Measurements from ENCODE around the gene MYLK2.
A peak's percentile ranks its signal among the peaks of the same experiment; 100 is the strongest.

Gene MYLK2

DNA sequence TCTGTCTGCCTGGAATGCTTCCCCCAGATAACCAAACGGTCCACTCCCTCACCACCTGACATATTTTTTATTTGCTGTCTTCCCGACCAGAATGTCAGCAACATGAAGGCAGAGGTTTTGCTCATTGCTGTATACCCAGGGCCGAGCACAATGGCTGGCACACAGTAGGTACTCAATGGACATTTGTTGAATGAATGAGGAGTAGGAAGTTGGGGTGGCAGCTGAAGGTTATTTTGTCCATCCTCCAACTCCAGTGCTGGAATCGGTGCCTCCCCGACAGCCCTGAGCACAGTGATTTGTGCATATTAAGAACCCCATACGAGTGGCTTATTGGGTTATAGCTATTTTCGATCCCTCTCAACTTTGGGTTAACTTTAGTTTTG is 40.8 kb downstream of the MYLK2 start:
- peaks cover 37% of the 10 kb centered on the region for H3K27me3 ChIP-seq (ENCODE audit: low read depth, low read length)
- peak overlapping the region; percentile 98 for H3K4me2 ChIP-seq (ENCODE audit: low read length)
- no peaks in the 10 kb centered on the region for H3K9me3 ChIP-seq (ENCODE audit: insufficient read depth, low read length)

GRCh38 chr20:31860390-31861134 is 41.4 kb downstream of the MYLK2 start:
- peaks cover 35% of the 10 kb centered on the region for H3K27me3 ChIP-seq (ENCODE audit: low read depth, low read length)
- H3K36me3 ChIP-seq (replicated peaks; ENCODE audit: low read depth, low read length), result peaks cover 31% of the 10 kb centered on the region
- H2AFZ ChIP-seq (ENCODE audit: low read depth, low read length), result no peak overlapping the region
- H3K4me2 ChIP-seq (ENCODE audit: low read length), result peak overlapping the region; percentile 98
- no peaks in the 10 kb centered on the region for H3K9me3 ChIP-seq (ENCODE audit: insufficient read depth, low read length)
- H3K4me3 ChIP-seq (ENCODE audit: low read length), result peak overlapping the region; percentile 81
- H3K9ac ChIP-seq (ENCODE audit: low read length), result peak overlapping the region; percentile 56
- TF ChIP-seq, protein P1, sequence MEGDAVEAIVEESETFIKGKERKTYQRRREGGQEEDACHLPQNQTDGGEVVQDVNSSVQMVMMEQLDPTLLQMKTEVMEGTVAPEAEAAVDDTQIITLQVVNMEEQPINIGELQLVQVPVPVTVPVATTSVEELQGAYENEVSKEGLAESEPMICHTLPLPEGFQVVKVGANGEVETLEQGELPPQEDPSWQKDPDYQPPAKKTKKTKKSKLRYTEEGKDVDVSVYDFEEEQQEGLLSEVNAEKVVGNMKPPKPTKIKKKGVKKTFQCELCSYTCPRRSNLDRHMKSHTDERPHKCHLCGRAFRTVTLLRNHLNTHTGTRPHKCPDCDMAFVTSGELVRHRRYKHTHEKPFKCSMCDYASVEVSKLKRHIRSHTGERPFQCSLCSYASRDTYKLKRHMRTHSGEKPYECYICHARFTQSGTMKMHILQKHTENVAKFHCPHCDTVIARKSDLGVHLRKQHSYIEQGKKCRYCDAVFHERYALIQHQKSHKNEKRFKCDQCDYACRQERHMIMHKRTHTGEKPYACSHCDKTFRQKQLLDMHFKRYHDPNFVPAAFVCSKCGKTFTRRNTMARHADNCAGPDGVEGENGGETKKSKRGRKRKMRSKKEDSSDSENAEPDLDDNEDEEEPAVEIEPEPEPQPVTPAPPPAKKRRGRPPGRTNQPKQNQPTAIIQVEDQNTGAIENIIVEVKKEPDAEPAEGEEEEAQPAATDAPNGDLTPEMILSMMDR (IDR thresholded peaks at IDR 0.05; ENCODE audit: low read depth, low read length), result no peak
- no peak for TF ChIP-seq EZH2phosphoT487 (IDR thresholded peaks at IDR 0.05; ENCODE audit: low read depth)
- no peaks in the 10 kb centered on the region for H3K79me2 ChIP-seq (ENCODE audit: low read length)
- peaks cover 5% of the 10 kb centered on the region; the same call in 1 of the 2 replicates for H4K20me1 ChIP-seq (ENCODE audit: insufficient read depth, low read length)
- H3K4me1 ChIP-seq (ENCODE audit: low read length), result peaks cover 32% of the 10 kb centered on the region
- no peak overlapping the region for H3K27ac ChIP-seq (ENCODE audit: low read length)

More for the DNA sequence above, 40.8 kb downstream of the MYLK2 start:
- Histone ChIP-seq H3K4me3 (ENCODE audit: low read length) (0 out of 2 replicates have a peak overlapping the region, but pooled peaks have one; percentile 81), H3K9ac (ENCODE audit: low read length) (no peak overlapping the region), H4K20me1 (ENCODE audit: insufficient read depth, low read length) (peaks cover 5% of the 10 kb centered on the region; the same call in 1 of the 2 replicates), H2AFZ (ENCODE audit: low read depth, low read length) (no peak overlapping the region), H3K4me1 (ENCODE audit: low read length) (peaks cover 32% of the 10 kb centered on the region), H3K27ac (ENCODE audit: low read length) (no peak overlapping the region), H3K79me2 (ENCODE audit: low read length) (no peaks in the 10 kb centered on the region), H3K36me3 (replicated peaks; ENCODE audit: low read depth, low read length) (peaks cover 25% of the 10 kb centered on the region)
- TF ChIP-seq EZH2phosphoT487 (IDR thresholded peaks at IDR 0.05; ENCODE audit: low read depth), result no peak
- TF ChIP-seq, protein P1 (IDR thresholded peaks at IDR 0.05; ENCODE audit: low read depth, low read length), result no peak

DNA sequence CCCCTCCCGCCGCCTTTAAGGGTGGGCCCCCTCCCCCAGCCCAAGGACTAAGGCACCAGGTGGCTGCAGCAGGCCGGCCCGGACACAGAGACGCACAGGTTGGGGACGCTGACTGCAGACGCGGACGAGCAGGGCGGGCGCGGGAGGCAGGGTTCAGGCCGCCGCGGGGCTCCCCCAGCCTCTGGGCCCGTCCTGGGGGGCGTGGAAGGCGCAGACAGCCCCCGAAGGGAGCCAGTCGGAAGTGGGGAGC is 41.9 kb downstream of the MYLK2 start:
- H3K27me3 ChIP-seq (ENCODE audit: low read depth, low read length), result peaks cover 35% of the 10 kb centered on the region
- H4K20me1 ChIP-seq (ENCODE audit: insufficient read depth, low read length), result peaks cover 5% of the 10 kb centered on the region; the same call in 1 of the 2 replicates
- peaks cover 32% of the 10 kb centered on the region for H3K4me1 ChIP-seq (ENCODE audit: low read length)
- TF ChIP-seq, protein P1 (IDR thresholded peaks at IDR 0.05; ENCODE audit: low read depth, low read length), result no peak
- TF ChIP-seq EZH2phosphoT487 (IDR thresholded peaks at IDR 0.05; ENCODE audit: low read depth), result no peak
- no peak overlapping the region for H3K27ac ChIP-seq (ENCODE audit: low read length)
- H2AFZ ChIP-seq (ENCODE audit: low read depth, low read length), result no peak overlapping the region
- H3K9ac ChIP-seq (ENCODE audit: low read length), result peak overlapping the region; percentile 56
- peak overlapping the region; percentile 81 for H3K4me3 ChIP-seq (ENCODE audit: low read length)
- H3K79me2 ChIP-seq (ENCODE audit: low read length), result no peaks in the 10 kb centered on the region
- peak overlapping the region; percentile 98 for H3K4me2 ChIP-seq (ENCODE audit: low read length)
- no peaks in the 10 kb centered on the region for H3K9me3 ChIP-seq (ENCODE audit: insufficient read depth, low read length)
- peaks cover 36% of the 10 kb centered on the region for H3K36me3 ChIP-seq (replicated peaks; ENCODE audit: low read depth, low read length)

- H4K20me1 ChIP-seq (ENCODE audit: insufficient read depth, low read length), result peaks cover 5% of the 10 kb centered on the region; the same call in 1 of the 2 replicates
- peaks cover 33% of the 10 kb centered on the region for H3K4me1 ChIP-seq (ENCODE audit: low read length)
- TF ChIP-seq EZH2phosphoT487 (IDR thresholded peaks at IDR 0.05; ENCODE audit: low read depth), result no peak
- TF ChIP-seq, protein P1 (IDR thresholded peaks at IDR 0.05; ENCODE audit: low read depth, low read length), result no peak
- H2AFZ ChIP-seq (ENCODE audit: low read depth, low read length), result no peak overlapping the region
- H3K4me3 ChIP-seq (ENCODE audit: low read length), result peak overlapping the region; percentile 81
- H3K4me2 ChIP-seq (ENCODE audit: low read length), result peak overlapping the region; percentile 98
- peaks cover 41% of the 10 kb centered on the region for H3K36me3 ChIP-seq (replicated peaks; ENCODE audit: low read depth, low read length)
- peak overlapping the region; percentile 56 for H3K9ac ChIP-seq (ENCODE audit: low read length)
- peaks cover 30% of the 10 kb centered on the region for H3K27me3 ChIP-seq (ENCODE audit: low read depth, low read length)
- H3K9me3 ChIP-seq (ENCODE audit: insufficient read depth, low read length), result no peaks in the 10 kb centered on the region
- H3K79me2 ChIP-seq (ENCODE audit: low read length), result 0 out of 2 replicates have a peak, but pooled peaks cover 1% of the 10 kb centered on the region
- H3K27ac ChIP-seq (ENCODE audit: low read length), result no peak overlapping the region
Observed at GRCh38 chr20:31861385-31862156, 42.4 kb downstream of the MYLK2 start.
